HG03039 (cell line): ENCODE results near the gene ISYNA1.

Source experiments
- ATAC-seq: cut with Tn5 transposase; IDR thresholded peaks from one replicate; pipeline ENCODE4 v1.9.1; 2021; ENCODE audit warnings: mild to moderate bottlenecking, moderate library complexity; ENCODE audit not compliant: unreplicated experiment

ISYNA1 gene

GRCh38 chr19:18468517-18468916 is 30.6 kb upstream of the ISYNA1 start:
- ATAC-seq = no peak

- ATAC-seq = no peak
Measured at GRCh38 chr19:18467978-18468377, 30.0 kb upstream of the ISYNA1 start.

GRCh38 chr19:18466354-18466753 is 28.4 kb upstream of the ISYNA1 start:
- ATAC-seq = no peak

- ATAC-seq = no peak
Measured at GRCh38 chr19:18465964-18466339, 28.0 kb upstream of the ISYNA1 start.

GRCh38 chr19:18465214-18465963 is 27.5 kb upstream of the ISYNA1 start:
- no peak for ATAC-seq

- no peak for ATAC-seq
Measured at GRCh38 chr19:18464646-18465045, 26.7 kb upstream of the ISYNA1 start.

GRCh38 chr19:18461471-18461870 is 23.5 kb upstream of the ISYNA1 start:
- ATAC-seq = no peak

- no peak for ATAC-seq
Measured at GRCh38 chr19:18460900-18461299, 23.0 kb upstream of the ISYNA1 start.

GRCh38 chr19:18457483-18458331 is 19.8 kb upstream of the ISYNA1 start:
- ATAC-seq = no peak

- no peak for ATAC-seq
Measured at GRCh38 chr19:18456974-18457373, 19.0 kb upstream of the ISYNA1 start.

- no peak for ATAC-seq
Measured at GRCh38 chr19:18456279-18456678, 18.3 kb upstream of the ISYNA1 start.

GRCh38 chr19:18453269-18454024 is 15.5 kb upstream of the ISYNA1 start:
- ATAC-seq = no peak

GRCh38 chr19:18452386-18452785 is 14.5 kb upstream of the ISYNA1 start:
- no peak for ATAC-seq

- no peak for ATAC-seq
Measured at GRCh38 chr19:18450931-18451836, 13.3 kb upstream of the ISYNA1 start.

GRCh38 chr19:18450021-18450930 is 12.3 kb upstream of the ISYNA1 start:
- ATAC-seq = no peak

- no peak for ATAC-seq
Measured at GRCh38 chr19:18449552-18449951, 11.6 kb upstream of the ISYNA1 start.

GRCh38 chr19:18446811-18447359 is 9.0 kb upstream of the ISYNA1 start:
- no peak for ATAC-seq

- ATAC-seq = no peak
Measured at GRCh38 chr19:18446145-18446810, 8.3 kb upstream of the ISYNA1 start.
